NB4 (cell line): Measurements from ENCODE around the gene TRRAP.

ENCODE experiments used
- MAX ChIP-seq: IDR thresholded peaks from 2 replicates; pipeline ENCODE4 v1.6.1; 2011; ENCODE audit warnings: low read depth, low read length
- TF ChIP-seq, protein P1 (sequence below): IDR thresholded peaks from one replicate; pipeline ENCODE4 v1.5.1; 2012; ENCODE audit warnings: low read depth, low read length

- TF ChIP-seq, protein P1, sequence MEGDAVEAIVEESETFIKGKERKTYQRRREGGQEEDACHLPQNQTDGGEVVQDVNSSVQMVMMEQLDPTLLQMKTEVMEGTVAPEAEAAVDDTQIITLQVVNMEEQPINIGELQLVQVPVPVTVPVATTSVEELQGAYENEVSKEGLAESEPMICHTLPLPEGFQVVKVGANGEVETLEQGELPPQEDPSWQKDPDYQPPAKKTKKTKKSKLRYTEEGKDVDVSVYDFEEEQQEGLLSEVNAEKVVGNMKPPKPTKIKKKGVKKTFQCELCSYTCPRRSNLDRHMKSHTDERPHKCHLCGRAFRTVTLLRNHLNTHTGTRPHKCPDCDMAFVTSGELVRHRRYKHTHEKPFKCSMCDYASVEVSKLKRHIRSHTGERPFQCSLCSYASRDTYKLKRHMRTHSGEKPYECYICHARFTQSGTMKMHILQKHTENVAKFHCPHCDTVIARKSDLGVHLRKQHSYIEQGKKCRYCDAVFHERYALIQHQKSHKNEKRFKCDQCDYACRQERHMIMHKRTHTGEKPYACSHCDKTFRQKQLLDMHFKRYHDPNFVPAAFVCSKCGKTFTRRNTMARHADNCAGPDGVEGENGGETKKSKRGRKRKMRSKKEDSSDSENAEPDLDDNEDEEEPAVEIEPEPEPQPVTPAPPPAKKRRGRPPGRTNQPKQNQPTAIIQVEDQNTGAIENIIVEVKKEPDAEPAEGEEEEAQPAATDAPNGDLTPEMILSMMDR, result no peak
- TF ChIP-seq MAX, result no peak
These were observed 145.7 kb downstream of the TRRAP start for GRCh38 chr7:99024066-99024465.
